Progenitor cell of endocrine pancreas (in vitro differentiated cells): ENCODE data around the gene MORC3. TPM values are rescaled to one million over a fixed set of nuclear protein-coding genes. Genes with fewer than 3 reads are reported as not detected.
"Not testable (repeated sequence)": the region's sequence is repeated elsewhere in the genome, so short reads cannot be mapped to it uniquely, and the experiment has no call there.

Experiments
- DNase-seq: peaks from one replicate; pipeline ENCODE4 v3.0.0; 2021; ENCODE audit warnings: low spot score; ENCODE audit not compliant: unreplicated experiment
- H3K27ac Mint-ChIP-seq: 2 replicates; pipeline ENCODE4 v1.8.0; 2021; ENCODE audit warnings: mild to moderate bottlenecking, moderate library complexity, mixed read lengths
- H3K27me3 Mint-ChIP-seq: 2 replicates; pipeline ENCODE4 v1.8.0; 2021; ENCODE audit warnings: mixed read lengths
- H3K36me3 Mint-ChIP-seq: 2 replicates; pipeline ENCODE4 v1.8.0; 2022; ENCODE audit warnings: mixed read lengths; ENCODE audit not compliant: insufficient read depth
- H3K4me1 Mint-ChIP-seq: 2 replicates; pipeline ENCODE4 v1.8.0; 2021; ENCODE audit warnings: low read depth, mixed read lengths
- H3K4me3 Mint-ChIP-seq: 2 replicates; pipeline ENCODE4 v1.8.0; 2021; ENCODE audit warnings: low read depth, mild to moderate bottlenecking, moderate library complexity, mixed read lengths
- H3K9me3 Mint-ChIP-seq: 2 replicates; pipeline ENCODE4 v1.8.0; 2021; ENCODE audit warnings: low read depth, mixed read lengths
- CTCF ChIP-seq: fragments of 200-600 bp; sonication (generic); IDR thresholded peaks from one replicate; pipeline ENCODE4 v1.5.0; 2021; ENCODE audit warnings: antibody characterized with exemption, mild to moderate bottlenecking; ENCODE audit not compliant: unreplicated experiment
- total RNA-seq: library from RNA; stranded (reverse); gene quantifications from 2 replicates; pipeline ENCODE4 v1.2.1, GENCODE V29; 2021

Gene MORC3
- total RNA-seq, 1 donor from 2014 or later: 33.7 TPM

- Mint-ChIP-seq H3K36me3 (peaks cover 15% of the 10 kb centered on the region), H3K9me3 (no peaks in the 10 kb centered on the region), H3K27ac (no peak overlapping the region), H3K4me1 (no peaks in the 10 kb centered on the region), H3K4me3 (no peak overlapping the region), H3K27me3 (no peaks in the 10 kb centered on the region)
- TF ChIP-seq CTCF: no peak
- no peak for DNase-seq
Observed at GRCh38 chr21:36397606-36398005, 77.6 kb downstream of the MORC3 start.

GRCh38 chr21:36399736-36400135 lies 79.7 kb downstream of the MORC3 start:
- not testable (repeated sequence) for H3K36me3 Mint-ChIP-seq

GRCh38 chr21:36400719-36401118 lies 80.7 kb downstream of the MORC3 start:
- no peak for DNase-seq
- Mint-ChIP-seq H3K36me3 (peaks cover 9% of the 10 kb centered on the region), H3K4me1 (no peaks in the 10 kb centered on the region)

More at GRCh38 chr21:36399736-36400135, 79.7 kb downstream of the MORC3 start:
- not testable (repeated sequence) for DNase-seq, H3K4me1 Mint-ChIP-seq, H3K27me3 Mint-ChIP-seq, H3K4me3 Mint-ChIP-seq, H3K9me3 Mint-ChIP-seq, H3K27ac Mint-ChIP-seq

GRCh38 chr21:36402339-36402738 lies 82.3 kb downstream of the MORC3 start:
- TF ChIP-seq CTCF: no peak
- H3K27me3 Mint-ChIP-seq: no peaks in the 10 kb centered on the region
- no peaks in the 10 kb centered on the region for H3K4me1 Mint-ChIP-seq
- H3K27ac Mint-ChIP-seq: no peak overlapping the region
- DNase-seq: no peak
- H3K4me3 Mint-ChIP-seq: no peak overlapping the region
- H3K9me3 Mint-ChIP-seq: no peaks in the 10 kb centered on the region
- H3K36me3 Mint-ChIP-seq: peaks cover 9% of the 10 kb centered on the region

More at GRCh38 chr21:36400719-36401118, 80.7 kb downstream of the MORC3 start:
- no peaks in the 10 kb centered on the region for H3K9me3 Mint-ChIP-seq
- no peak overlapping the region for H3K4me3 Mint-ChIP-seq
- no peak overlapping the region for H3K27ac Mint-ChIP-seq
- no peak for TF ChIP-seq CTCF
- no peaks in the 10 kb centered on the region for H3K27me3 Mint-ChIP-seq

- Mint-ChIP-seq H3K4me3 (no peak overlapping the region), H3K27me3 (no peaks in the 10 kb centered on the region), H3K27ac (no peak overlapping the region), H3K36me3 (peaks cover 11% of the 10 kb centered on the region), H3K4me1 (no peaks in the 10 kb centered on the region), H3K9me3 (no peaks in the 10 kb centered on the region)
- no peak for DNase-seq
- no peak for TF ChIP-seq CTCF
Observed at GRCh38 chr21:36403713-36404112, 83.7 kb downstream of the MORC3 start.

GRCh38 chr21:36408568-36408967 lies 88.6 kb downstream of the MORC3 start:
- Mint-ChIP-seq H3K4me1 (no peaks in the 10 kb centered on the region), H3K4me3 (no peak overlapping the region), H3K9me3 (no peaks in the 10 kb centered on the region), H3K27ac (peak overlapping the region; percentile 60), H3K27me3 (no peaks in the 10 kb centered on the region), H3K36me3 (peaks cover 20% of the 10 kb centered on the region)
- no peak for DNase-seq
- TF ChIP-seq CTCF: no peak
